Measurements from ENCODE around the gene PTK7. TPM values are rescaled to one million over a fixed set of nuclear protein-coding genes. Genes with fewer than 3 reads are reported as not detected.

Gene PTK7
- total and polyA plus RNA-seq, 2 of the 8 experiments (the other 6 are each of a cell fraction or from before 2014, with no cell fraction given) = 110 to 138 TPM

DNA sequence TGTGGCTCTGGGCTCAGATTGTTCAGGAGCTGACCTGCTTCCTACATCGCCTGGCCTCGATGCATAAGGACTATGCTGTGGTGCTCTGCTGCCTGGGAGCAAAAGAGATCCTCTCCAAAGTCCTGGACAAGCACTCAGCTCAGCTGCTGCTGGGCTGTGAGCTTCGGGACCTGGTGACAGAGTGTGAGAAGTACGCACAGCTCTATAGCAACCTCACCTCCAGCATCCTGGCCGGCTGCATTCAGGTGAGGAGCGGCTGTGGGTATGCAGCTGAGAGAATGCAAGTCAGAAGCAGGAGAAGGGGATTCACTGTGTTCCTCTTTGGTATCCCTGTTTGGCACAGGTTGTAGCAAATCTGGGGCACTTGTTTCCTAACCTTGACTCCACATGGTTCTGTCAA is 123.8 kb downstream of the PTK7 start:
- CTCF ChIA-PET (ENCODE audit: partially characterized antibody) = interaction anchor here (0.7 to 2.1 kb wide), 2 partner anchors 20 to 29 kb away, joined by 3 to 9 read pairs; partner anchors contain the start of gene DNPH1
- Histone ChIP-seq H2BK5ac (ENCODE audit: low read depth, low read length) (no peak overlapping the region), H3K27me3 (replicated peaks in 1 of 4; ENCODE audit: control insufficient read depth in 3 of 4, extremely low read depth in 1 of 4, insufficient read depth in 3 of 4, low read length in 3 of 4) (no peaks in the 10 kb centered on the region), H3K18ac (ENCODE audit: extremely low read depth, low read length) (no peak overlapping the region), H3K4me2 (ENCODE audit: insufficient read depth in 1 of 2, low read depth in 2 of 2, low read length in 2 of 2) (no peak overlapping the region), H3K36me3 (ENCODE audit: control insufficient read depth in 2 of 4, insufficient read depth in 4 of 4, low read length in 3 of 4) (no peaks in the 10 kb centered on the region), H3K23ac (ENCODE audit: insufficient read length) (no peak overlapping the region), H2AFZ (ENCODE audit: low read length) (no peak overlapping the region), H3K9me3 (ENCODE audit: insufficient read depth in 2 of 2, low read depth in 1 of 2, low read length in 1 of 2) (no peaks in the 10 kb centered on the region), H3K9ac (replicated peaks in 1 of 4; ENCODE audit: extremely low read depth in 1 of 4, low read depth in 3 of 4, low read length in 3 of 4) (no peak overlapping the region), H3K4me1 (replicated peaks in 1 of 4; ENCODE audit: control insufficient read depth in 3 of 4, insufficient read depth in 4 of 4, low read length in 3 of 4) (no peaks in the 10 kb centered on the region), H4K8ac (ENCODE audit: extremely low read depth, insufficient read depth, low read length) (no peak overlapping the region; the same call in 1 of the 2 replicates), H2BK12ac (ENCODE audit: low read depth, low read length) (no peak overlapping the region), H3K14ac (ENCODE audit: insufficient read length) (no peak overlapping the region), H3K79me1 (ENCODE audit: low read depth, low read length) (no peaks in the 10 kb centered on the region), H4K20me1 (replicated peaks in 1 of 2; ENCODE audit: control insufficient read depth in 1 of 2, insufficient read depth in 2 of 2, low read length in 2 of 2) (no peaks in the 10 kb centered on the region), H3K4me3 (ENCODE audit: extremely low read depth in 1 of 4, insufficient read depth in 2 of 4, low read depth in 3 of 4, low read length in 4 of 4) (no peak overlapping the region), H3K23me2 (ENCODE audit: low read depth, low read length) (no peaks in the 10 kb centered on the region), H3K27ac (ENCODE audit: low read depth, low read length) (no peak overlapping the region), H4K91ac (replicated peaks; ENCODE audit: insufficient read length, low read length) (no peak overlapping the region), H3K79me2 (ENCODE audit: control insufficient read depth in 1 of 2, insufficient read depth in 2 of 2, low read length in 2 of 2) (no peaks in the 10 kb centered on the region), H3K4ac (replicated peaks; ENCODE audit: insufficient read length, low read depth, low read length) (no peak overlapping the region), H2BK120ac (replicated peaks; ENCODE audit: low read depth, low read length) (no peak overlapping the region), H3K56ac (replicated peaks; ENCODE audit: insufficient read length, low read depth, low read length) (no peak overlapping the region), H2AK5ac (ENCODE audit: low read depth, low read length) (no peak overlapping the region), H2BK15ac (ENCODE audit: low read length) (no peak overlapping the region), H2BK20ac (ENCODE audit: low read length) (no peak overlapping the region), H4K5ac (ENCODE audit: insufficient read length, low read depth, low read length) (no peak overlapping the region)
- 89% methylated on average over 6 of the region's 6 CpGs; no CpG with 5 or more reads in 1 of the 2 experiments for WGBS, 2 experiments (ENCODE audit: extremely low coverage in 1 of 2, insufficient coverage in 1 of 2, insufficient read length in 1 of 2, insufficient replicate concordance in 2 of 2, low coverage in 1 of 2, low lambda C conversion rate in 2 of 2, missing lambda C conversion rate in 1 of 2)
- POLR2A ChIA-PET (ENCODE audit: partially characterized antibody) = interaction anchor here (0.8 to 1.4 kb wide), 2 partner anchors 18 to 26 kb away, joined by 3 read pairs; partner anchors contain the start of gene CUL9
- FAIRE-seq (no peak), DNase-seq (ENCODE audit: low read depth in 1 of 2, low spot score in 2 of 2) (no peak)
- TF ChIP-seq PHF8 (conservative IDR thresholded peaks at IDR 0.05; ENCODE audit: low read depth, low read length) (no peak), POU5F1 (IDR thresholded peaks at IDR 0.05; ENCODE audit: low read depth, low read length) (no peak), EGR1 (IDR thresholded peaks at IDR 0.05; ENCODE audit: borderline replicate concordance, low read depth, low read length) (no peak), CREB1 (IDR thresholded peaks at IDR 0.05) (no peak), HDAC6 (IDR thresholded peaks at IDR 0.05; ENCODE audit: low read depth, low read length) (no peak), KDM5A (IDR thresholded peaks at IDR 0.05; ENCODE audit: low read length) (no peak), RAD21 (IDR thresholded peaks at IDR 0.05 in 1 of 2, conservative IDR thresholded peaks at IDR 0.05 in 1 of 2; ENCODE audit: low read depth in 2 of 2, low read length in 2 of 2) (no peak), NRF1 (IDR thresholded peaks at IDR 0.05; ENCODE audit: low read depth, low read length) (no peak), ZNF274 (IDR thresholded peaks at IDR 0.05; ENCODE audit: borderline replicate concordance, extremely low read depth, low read length) (no peak), TAF7 (optimal IDR thresholded peaks at IDR 0.05; ENCODE audit: borderline replicate concordance, low read depth, low read length) (no peak), EP300 (IDR thresholded peaks at IDR 0.05; ENCODE audit: borderline replicate concordance in 1 of 2, low read depth in 2 of 2, low read length in 2 of 2) (no peak), SP2 (IDR thresholded peaks at IDR 0.05; ENCODE audit: low read length) (no peak), POLR2AphosphoS5 (IDR thresholded peaks at IDR 0.05; ENCODE audit: low read depth, low read length) (no peak)
- TF ChIP-seq, protein P1, sequence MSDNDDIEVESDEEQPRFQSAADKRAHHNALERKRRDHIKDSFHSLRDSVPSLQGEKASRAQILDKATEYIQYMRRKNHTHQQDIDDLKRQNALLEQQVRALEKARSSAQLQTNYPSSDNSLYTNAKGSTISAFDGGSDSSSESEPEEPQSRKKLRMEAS (IDR thresholded peaks at IDR 0.05) = no peak
